Measurements from ENCODE around the gene CHST11.

GRCh38 chr12:104538891-104539462, 82.2 kb downstream of the CHST11 start:
- TF ChIP-seq CTCF (IDR thresholded peaks at IDR 0.05; ENCODE audit: low read depth, low read length, poor library complexity, severe bottlenecking) (no peak), EZH2phosphoT487 (IDR thresholded peaks at IDR 0.05; ENCODE audit: borderline replicate concordance, low read length) (no peak)

All from DOHH2 (cell line).